HT1080 (cell line): ENCODE results near the gene SCAMP4. TPM values are rescaled to one million over a fixed set of nuclear protein-coding genes. Genes with fewer than 3 reads are reported as not detected.

ENCODE experiments used
- DNase-seq: peaks from one replicate; pipeline ENCODE4 v3.0.0-alpha.2; 2015; ENCODE audit warnings: low read depth
- total RNA-seq: library from RNA; depleted of rRNA; stranded (reverse); fragments of >200 nt; shearing (Covaris generic); gene quantifications from 2 replicates; pipeline ENCODE4 v1.2.3, GENCODE V29; 2014

SCAMP4 gene
- total RNA-seq, 1 experiment from 2014 or later: 43.5 TPM

- DNase-seq: no peak
These were observed 31.2 kb downstream of the SCAMP4 start for GRCh38 chr19:1936430-1936829.

GRCh38 chr19:1936916-1937610, 31.9 kb downstream of the SCAMP4 start:
- no peak for DNase-seq

GRCh38 chr19:1938071-1938470, 32.9 kb downstream of the SCAMP4 start:
- no peak for DNase-seq

- no peak for DNase-seq
These were observed 36.2 kb downstream of the SCAMP4 start, which contains the start of gene CSNK1G2 for GRCh38 chr19:1941146-1942077. Gene CSNK1G2, plus strand, starts transcription at chr19:1941172. Its CDS starts 28,601 bp downstream, at chr19:1969773.

- peak; percentile 69 for DNase-seq
These were observed 37.1 kb downstream of the SCAMP4 start for GRCh38 chr19:1942078-1942933.

- DNase-seq: no peak
These were observed 37.8 kb downstream of the SCAMP4 start for GRCh38 chr19:1942934-1943555.

GRCh38 chr19:1943661-1944087, 38.5 kb downstream of the SCAMP4 start:
- DNase-seq: no peak

GRCh38 chr19:1944088-1944915, 39.1 kb downstream of the SCAMP4 start:
- no peak for DNase-seq

- no peak for DNase-seq
These were observed 39.8 kb downstream of the SCAMP4 start for GRCh38 chr19:1944916-1945561.

- DNase-seq: no peak
These were observed 40.7 kb downstream of the SCAMP4 start for GRCh38 chr19:1945899-1946298.

- DNase-seq: no peak
These were observed 42.5 kb downstream of the SCAMP4 start for GRCh38 chr19:1947651-1948209.

GRCh38 chr19:1949304-1950101, 44.3 kb downstream of the SCAMP4 start:
- no peak for DNase-seq

- no peak for DNase-seq
These were observed 45.4 kb downstream of the SCAMP4 start for GRCh38 chr19:1950640-1951039.

- no peak for DNase-seq
These were observed 47.4 kb downstream of the SCAMP4 start for GRCh38 chr19:1952635-1953034.

- DNase-seq: no peak
These were observed 47.8 kb downstream of the SCAMP4 start for GRCh38 chr19:1953037-1953436.

GRCh38 chr19:1953441-1954094, 48.4 kb downstream of the SCAMP4 start:
- no peak for DNase-seq

GRCh38 chr19:1954532-1954933, 49.3 kb downstream of the SCAMP4 start:
- DNase-seq: no peak
